GM12878 (cell line): ENCODE data around the gene MAGI3. TPM values are rescaled to one million over a fixed set of nuclear protein-coding genes. Genes with fewer than 3 reads are reported as not detected.

ENCODE experiments used
- ATAC-seq: fragments of 200-7000 bp; cut with Tn5 transposase; 3 replicates; pipeline ENCODE4 v1.9.1; 2020; ENCODE audit warnings: mild to moderate bottlenecking, moderate library complexity
- BruUV-seq: library from RNA; stranded (reverse); fragments of 400-500 nt; replicated peaks from 2 replicates; lab custom pipeline; 2021; lab: Mats Ljungman, UMichigan
- CTCF ChIA-PET: fragments of 300-600 bp; sonication (Branson Sonifier 250); formaldehyde crosslinking; extraction: SDS; loops from one replicate; lab custom pipeline; 2021; ENCODE audit warnings: inconsistent platforms; lab: Yijun Ruan, JAX
- POLR2A ChIA-PET: fragments of 350-600 bp; formaldehyde crosslinking; extraction: SDS; loops from one replicate; lab custom pipeline; 2021; ENCODE audit warnings: inconsistent platforms; lab: Charles Lee
- RAD21 ChIA-PET: fragments of 300-600 bp; sonication (Branson Sonifier 250); formaldehyde crosslinking; loops from one replicate; lab custom pipeline; 2023; ENCODE audit warnings: antibody characterized with exemption; ENCODE audit not compliant: unreplicated experiment; lab: Charles Lee
- SMC1A ChIA-PET: fragments of 300-600 bp; sonication (Branson Sonifier 250); formaldehyde crosslinking; loops from one replicate; lab custom pipeline; 2023; ENCODE audit not compliant: unreplicated experiment, uncharacterized antibody; lab: Charles Lee
- DNase-seq: peaks from one replicate; pipeline ENCODE4 v3.0.0-alpha.2; 2011; ENCODE audit warnings: low read depth, low spot score
- FAIRE-seq: peaks from 3 replicates; lab custom pipeline; 2011; peaks lifted over from hg19 to GRCh38; lab: Jason Lieb, UNC
- H2AFZ ChIP-seq: 2 replicates; pipeline ENCODE4 v1.6.0; 2011; ENCODE audit warnings: low read depth, low read length, control low read depth; ENCODE audit not compliant: control insufficient read depth
- H3K27ac ChIP-seq: 2 replicates; pipeline ENCODE4 v1.5.1; 2011; ENCODE audit warnings: control low read depth; ENCODE audit not compliant: control insufficient read depth, insufficient read depth
- H3K27me3 ChIP-seq, 2 experiments: replicated peaks in 1 of 2; 2 replicates each; pipeline versions ENCODE4 v1.6.0 to v1.6.1; 2011; ENCODE audit warnings: low read length in 1 of 2; ENCODE audit not compliant: control insufficient read depth in 2 of 2, insufficient read depth in 2 of 2
- H3K36me3 ChIP-seq, 2 experiments: 2 replicates each; pipeline ENCODE4 v1.5.1; 2011; ENCODE audit warnings: low read length in 1 of 2; ENCODE audit not compliant: control insufficient read depth in 2 of 2, insufficient read depth in 2 of 2
- H3K4me1 ChIP-seq: 2 replicates; pipeline ENCODE4 v1.6.1; 2011; ENCODE audit warnings: mild to moderate bottlenecking, low read length, moderate library complexity, mixed read lengths; ENCODE audit not compliant: control insufficient read depth, insufficient read depth
- H3K4me2 ChIP-seq: 2 replicates; pipeline ENCODE4 v1.6.0; 2011; ENCODE audit warnings: control low read depth; ENCODE audit not compliant: control insufficient read depth, insufficient read depth
- H3K4me3 ChIP-seq: fragments of 200-600 bp; sonication (generic); 2 replicates; pipeline ENCODE4 v1.5.1; 2016
- H3K79me2 ChIP-seq: 2 replicates; pipeline ENCODE4 v1.6.0; 2011; ENCODE audit warnings: low read length; ENCODE audit not compliant: control insufficient read depth, insufficient read depth
- H3K9ac ChIP-seq: 2 replicates; pipeline ENCODE4 v1.8.0; 2011; ENCODE audit warnings: low read length, control low read depth, mixed read lengths; ENCODE audit not compliant: control insufficient read depth, insufficient read depth
- H3K9me3 ChIP-seq: replicated peaks from 3 replicates; pipeline ENCODE4 v1.5.1; 2011; ENCODE audit warnings: mild to moderate bottlenecking, low read length; ENCODE audit not compliant: control insufficient read depth, insufficient read depth
- H4K20me1 ChIP-seq: 2 replicates; pipeline ENCODE4 v1.6.0; 2011; ENCODE audit not compliant: control insufficient read depth, insufficient read depth
- BCL3 ChIP-seq: IDR thresholded peaks from 2 replicates; pipeline ENCODE4 v1.6.1; 2011; ENCODE audit warnings: borderline replicate concordance, low read depth, mild to moderate bottlenecking, moderate library complexity, low read length; ENCODE audit not compliant: insufficient read depth, poor library complexity, severe bottlenecking
- E4F1 ChIP-seq: fragments of 450-650 bp; IDR thresholded peaks from 2 replicates; pipeline ENCODE4 v1.6.1; 2018; ENCODE audit warnings: borderline replicate concordance, mild to moderate bottlenecking; ENCODE audit not compliant: partially characterized antibody
- NRF1 ChIP-seq: conservative IDR thresholded peaks from 2 replicates; pipeline ENCODE4 v1.6.1; 2011; ENCODE audit warnings: mild to moderate bottlenecking, low read depth, low read length, improper control_type of control experiment
- PML ChIP-seq: IDR thresholded peaks from 2 replicates; pipeline ENCODE4 v1.6.1; 2012; ENCODE audit warnings: low read length, inconsistent platforms
- RAD51 ChIP-seq: fragments of 450-650 bp; IDR thresholded peaks from 2 replicates; pipeline ENCODE4 v1.6.1; 2016; ENCODE audit warnings: moderate library complexity, mild to moderate bottlenecking, inconsistent platforms
- REST ChIP-seq: IDR thresholded peaks from 2 replicates; pipeline ENCODE4 v1.6.1; 2012; ENCODE audit warnings: mild to moderate bottlenecking, low read depth, low read length
- SIN3A ChIP-seq: IDR thresholded peaks from 2 replicates; pipeline ENCODE4 v1.6.1; 2012; ENCODE audit warnings: low read depth, low read length, improper control_type of control experiment
- YBX1 ChIP-seq: fragments of 450-650 bp; IDR thresholded peaks from 2 replicates; pipeline ENCODE4 v1.6.1; 2016; ENCODE audit warnings: antibody characterized with exemption
- ZNF217 ChIP-seq: fragments of 450-650 bp; IDR thresholded peaks from 2 replicates; pipeline ENCODE4 v1.6.1; 2017; ENCODE audit warnings: antibody characterized with exemption, mild to moderate bottlenecking
- ZNF274 ChIP-seq: IDR thresholded peaks from one replicate; pipeline ENCODE4 v1.8.0; 2011; ENCODE audit not compliant: insufficient read length, insufficient read depth
- WGBS: methylation state at CpG from one replicate; pipeline ENCODE4 v1.1.6; 2016; ENCODE audit warnings: low lambda C conversion rate; ENCODE audit not compliant: insufficient replicate concordance, insufficient coverage; ENCODE audit errors: missing lambda C conversion rate; 5-methylcytosine and 5-hydroxymethylcytosine counted together
- in situ Hi-C: fragments of 300-500 bp; cut with MboI; formaldehyde crosslinking; loops from 9 replicates; pipeline ENCODE4 v1.14.3; 2018; ENCODE audit warnings: mixed read lengths
- intact Hi-C: fragments of 100-400 bp; cut with micrococcal nuclease; formaldehyde crosslinking; loops from one replicate; pipeline ENCODE4 v1.14.2; 2022; ENCODE audit not compliant: unreplicated experiment
- polyA plus RNA-seq, 11 experiments: library from polyadenylated mRNA; depleted of rRNA in 4 of 11; unstranded in 6 of 11; stranded (reverse) in 5 of 11; fragments of >200 nt; fragmentation: Nextera tagmentation in 4 of 11; fragmentation: Illumina TruSeq in 1 of 11; extraction: Ambion mirVana in 4 of 11; extraction: Trizol in 1 of 11; gene quantifications; 1 replicate in 1 of 11; 2 replicates in 10 of 11; pipeline versions ENCODE4 v1.2.1 to v1.2.3, GENCODE V29; 2011 to 2016; ENCODE audit warnings: inconsistent platforms in 2 of 11, missing spikeins in 2 of 11, low read depth in 1 of 11
- total RNA-seq, 4 experiments: library from RNA; depleted of rRNA in 3 of 4; stranded (reverse); fragments of >200 nt in 3 of 4; fragmentation: Illumina TruSeq in 1 of 4; extraction: Trizol in 1 of 4; gene quantifications; 2 replicates each; pipeline versions ENCODE4 v1.2.1 to v1.2.3, GENCODE V29; 2013 to 2021

The MAGI3 gene
- total and polyA plus RNA-seq, 10 of the 15 experiments (the other 5 are each of a cell fraction or from before 2014, with no cell fraction given), result 0.17 to 0.65 (median 0.32) TPM

- Histone ChIP-seq H3K27ac (no peak overlapping the region), H3K36me3 (no peaks in the 10 kb centered on the region), H3K4me3 (no peak overlapping the region), H3K9me3 (no peaks in the 10 kb centered on the region), H3K4me2 (no peak overlapping the region), H3K4me1 (no peaks in the 10 kb centered on the region), H2AFZ (no peak overlapping the region), H4K20me1 (no peaks in the 10 kb centered on the region), H3K79me2 (no peaks in the 10 kb centered on the region), H3K9ac (no peak overlapping the region), H3K27me3 (no peaks in the 10 kb centered on the region)
- SMC1A ChIA-PET, result interaction anchor here (1.2 kb wide), 1 partner anchor 11 kb away, joined by 3 read pairs; no protein-coding TSS in a partner anchor
- RAD21 ChIA-PET, result no interaction called here
- ATAC-seq (no peak), DNase-seq (no peak), FAIRE-seq (no peak)
- in situ Hi-C loops (no loop called here), intact Hi-C loops (no loop called here)
- BruUV-seq, result no TSS peak
- WGBS, result 40% methylated on average over 5 of the region's 5 CpGs
- TF ChIP-seq REST, result no peak
- CTCF ChIA-PET, result interaction anchor here (1.2 kb wide), 1 partner anchor 12 kb away, joined by 5 read pairs; no protein-coding TSS in a partner anchor
- POLR2A ChIA-PET, result no interaction called here
Observed at GRCh38 chr1:113375878-113376277, 14.4 kb upstream of the MAGI3 start.

- intact Hi-C loops (no loop called here), in situ Hi-C loops (no loop called here)
- CTCF ChIA-PET, result interaction anchor here (2.1 kb wide), 1 partner anchor 307 kb away, joined by 5 read pairs; the partner anchor contains the start of gene LRIG2
- H3K27me3 ChIP-seq, result no peaks in the 10 kb centered on the region
- H3K9me3 ChIP-seq, result no peaks in the 10 kb centered on the region
- H3K4me1 ChIP-seq, result no peaks in the 10 kb centered on the region
- H3K4me2 ChIP-seq, result no peak overlapping the region
- no peak for FAIRE-seq
- no peak overlapping the region for H3K4me3 ChIP-seq
- no peaks in the 10 kb centered on the region for H4K20me1 ChIP-seq
- no peak overlapping the region for H2AFZ ChIP-seq
- SMC1A ChIA-PET, result interaction anchor here (0.8 kb wide), 1 partner anchor 12 kb away, joined by 3 read pairs; no protein-coding TSS in a partner anchor
- POLR2A ChIA-PET, result interaction anchor here (1.2 kb wide), 1 partner anchor 9 kb away, joined by 3 read pairs; no protein-coding TSS in a partner anchor
- 98% methylated on average over 3 of the region's 3 CpGs for WGBS
- DNase-seq, result no peak
- no peaks in the 10 kb centered on the region for H3K79me2 ChIP-seq
- H3K36me3 ChIP-seq, result no peaks in the 10 kb centered on the region
- BruUV-seq, result no TSS peak
- no peak overlapping the region for H3K27ac ChIP-seq
- no peak overlapping the region for H3K9ac ChIP-seq
- no peak for ATAC-seq
- RAD21 ChIA-PET, result no interaction called here
- TF ChIP-seq E4F1, result no peak
- TF ChIP-seq NRF1, result no peak
- no peak for TF ChIP-seq RAD51
- no peak for TF ChIP-seq YBX1
- TF ChIP-seq ZNF217, result no peak
- TF ChIP-seq ZNF274, result no peak
- TF ChIP-seq BCL3, result no peak
- TF ChIP-seq PML, result no peak
- no peak for TF ChIP-seq SIN3A
Observed at GRCh38 chr1:113380075-113380474, 10.2 kb upstream of the MAGI3 start.
